Cardiac fibroblast (primary cell): ENCODE results near the gene IL12RB2.
"Not testable (repeated sequence)": the region's sequence is repeated elsewhere in the genome, so short reads cannot be mapped to it uniquely, and the experiment has no call there.

Experiments used
- DNase-seq, 2 donors: peaks; one replicate each; pipeline versions ENCODE4 v3.0.0 to v3.0.0-alpha.2; 2010; ENCODE audit warnings: low read depth in 2 of 2
- H3K4me3 ChIP-seq, 2 donors: replicated peaks in 1 of 2; 1 replicate in 1 of 2; 2 replicates in 1 of 2; pipeline ENCODE4 v1.5.1; 2011; ENCODE audit warnings: low read depth in 2 of 2, low read length in 2 of 2, mild to moderate bottlenecking in 2 of 2, moderate library complexity in 1 of 2
- CTCF ChIP-seq: IDR thresholded peaks from one replicate; pipeline ENCODE4 v1.5.1; 2011; ENCODE audit warnings: low read depth, mild to moderate bottlenecking, low read length, inconsistent platforms

IL12RB2 gene

GRCh38 chr1:67383999-67384638 lies 76.4 kb downstream of the IL12RB2 start:
- TF ChIP-seq CTCF = no peak
- DNase-seq = no peak

GRCh38 chr1:67390041-67390887 lies 82.6 kb downstream of the IL12RB2 start:
- DNase-seq = peak; percentile 38 to 75
- H3K4me3 ChIP-seq = no peak overlapping the region

More at GRCh38 chr1:67383999-67384638, 76.4 kb downstream of the IL12RB2 start:
- H3K4me3 ChIP-seq = no peak overlapping the region

GRCh38 chr1:67393240-67393639 lies 85.6 kb downstream of the IL12RB2 start:
- no peak for DNase-seq
- H3K4me3 ChIP-seq = no peak overlapping the region
- TF ChIP-seq CTCF = no peak

More at GRCh38 chr1:67390041-67390887, 82.6 kb downstream of the IL12RB2 start:
- TF ChIP-seq CTCF = no peak

- H3K4me3 ChIP-seq = no peak overlapping the region
- no peak for DNase-seq
- no peak for TF ChIP-seq CTCF
These were observed 86.1 kb downstream of the IL12RB2 start for GRCh38 chr1:67393737-67394136.

GRCh38 chr1:67394548-67394947 lies 86.9 kb downstream of the IL12RB2 start:
- no peak for DNase-seq
- H3K4me3 ChIP-seq = no peak overlapping the region
- TF ChIP-seq CTCF = no peak

- no peak overlapping the region for H3K4me3 ChIP-seq
- no peak for DNase-seq
- TF ChIP-seq CTCF = no peak
These were observed 91.7 kb downstream of the IL12RB2 start for GRCh38 chr1:67399199-67399993.

- DNase-seq = peak in 1 of 2 donors; percentile 50
- not testable (repeated sequence) for H3K4me3 ChIP-seq
These were observed 92.5 kb downstream of the IL12RB2 start for GRCh38 chr1:67400029-67400786.
